ENCODE data around the gene RTN4.

DNA sequence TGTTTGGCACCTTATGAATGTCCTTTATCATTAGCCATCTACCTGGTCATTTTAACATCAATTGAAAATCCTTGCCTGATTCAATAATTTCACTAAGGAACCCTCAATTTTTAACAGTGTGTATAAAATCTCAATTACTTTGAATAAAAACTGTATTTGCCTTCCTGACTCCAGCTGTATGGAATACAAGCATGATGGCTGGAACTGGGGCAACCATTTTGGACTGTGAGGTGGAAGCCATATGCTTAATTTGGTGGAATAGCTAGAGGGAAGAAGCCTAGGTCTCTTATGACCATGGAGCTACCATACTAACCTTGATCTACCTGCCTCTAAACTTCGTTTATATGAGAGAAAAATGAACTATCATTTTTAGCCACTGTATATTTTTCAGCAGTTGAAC lies 12.5 kb upstream of the RTN4 start:
- TF ChIP-seq, protein P1, sequence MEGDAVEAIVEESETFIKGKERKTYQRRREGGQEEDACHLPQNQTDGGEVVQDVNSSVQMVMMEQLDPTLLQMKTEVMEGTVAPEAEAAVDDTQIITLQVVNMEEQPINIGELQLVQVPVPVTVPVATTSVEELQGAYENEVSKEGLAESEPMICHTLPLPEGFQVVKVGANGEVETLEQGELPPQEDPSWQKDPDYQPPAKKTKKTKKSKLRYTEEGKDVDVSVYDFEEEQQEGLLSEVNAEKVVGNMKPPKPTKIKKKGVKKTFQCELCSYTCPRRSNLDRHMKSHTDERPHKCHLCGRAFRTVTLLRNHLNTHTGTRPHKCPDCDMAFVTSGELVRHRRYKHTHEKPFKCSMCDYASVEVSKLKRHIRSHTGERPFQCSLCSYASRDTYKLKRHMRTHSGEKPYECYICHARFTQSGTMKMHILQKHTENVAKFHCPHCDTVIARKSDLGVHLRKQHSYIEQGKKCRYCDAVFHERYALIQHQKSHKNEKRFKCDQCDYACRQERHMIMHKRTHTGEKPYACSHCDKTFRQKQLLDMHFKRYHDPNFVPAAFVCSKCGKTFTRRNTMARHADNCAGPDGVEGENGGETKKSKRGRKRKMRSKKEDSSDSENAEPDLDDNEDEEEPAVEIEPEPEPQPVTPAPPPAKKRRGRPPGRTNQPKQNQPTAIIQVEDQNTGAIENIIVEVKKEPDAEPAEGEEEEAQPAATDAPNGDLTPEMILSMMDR (conservative IDR thresholded peaks at IDR 0.05; ENCODE audit: low read depth, low read length), result no peak
- no peak for TF ChIP-seq POLR2A (IDR thresholded peaks at IDR 0.05; ENCODE audit: low read depth, low read length)
- TF ChIP-seq RFX5 (IDR thresholded peaks at IDR 0.05; ENCODE audit: low read depth, low read length), result no peak
- TF ChIP-seq MXI1 (IDR thresholded peaks at IDR 0.05; ENCODE audit: borderline replicate concordance, low read depth, low read length), result no peak
- no peak for TF ChIP-seq NFE2L2 (IDR thresholded peaks at IDR 0.05; ENCODE audit: low read depth, low read length)
